NCI-H1092 treated with DMSO at 0.1 percent for 48 hours (cell line): ENCODE measurements around the gene PTPRN2.
"Not testable (repeated sequence)": the region's sequence is repeated elsewhere in the genome, so short reads cannot be mapped to it uniquely, and the experiment has no call there.

Experiments
- DNase-seq: peaks from one replicate; lab custom pipeline; 2025; lab: John Stamatoyannopoulos, UW

Gene PTPRN2

GRCh38 chr7:158228131-158228530 lies 359.5 kb downstream of the PTPRN2 start:
- DNase-seq, result no peak

- no peak for DNase-seq
Measured at GRCh38 chr7:158227258-158227984, 360.2 kb downstream of the PTPRN2 start.

- DNase-seq, result no peak
Measured at GRCh38 chr7:158216198-158216597, 371.4 kb downstream of the PTPRN2 start.

GRCh38 chr7:158209435-158209834 lies 378.2 kb downstream of the PTPRN2 start:
- DNase-seq, result no peak

GRCh38 chr7:158206341-158206740 lies 381.3 kb downstream of the PTPRN2 start:
- DNase-seq, result no peak

- no peak for DNase-seq
Measured at GRCh38 chr7:158204453-158204852, 383.2 kb downstream of the PTPRN2 start.

- not testable (repeated sequence) for DNase-seq
Measured at GRCh38 chr7:158203948-158204347, 383.7 kb downstream of the PTPRN2 start.

GRCh38 chr7:158194365-158194900 lies 393.2 kb downstream of the PTPRN2 start:
- DNase-seq, result no peak

GRCh38 chr7:158193446-158193845 lies 394.2 kb downstream of the PTPRN2 start:
- no peak for DNase-seq

- DNase-seq, result no peak
Measured at GRCh38 chr7:158192956-158193355, 394.7 kb downstream of the PTPRN2 start.

- DNase-seq, result no peak
Measured at GRCh38 chr7:158192184-158192835, 395.3 kb downstream of the PTPRN2 start.

- DNase-seq, result no peak
Measured at GRCh38 chr7:158191671-158192070, 396.0 kb downstream of the PTPRN2 start.

GRCh38 chr7:158190756-158191155 lies 396.9 kb downstream of the PTPRN2 start:
- DNase-seq, result no peak

- no peak for DNase-seq
Measured at GRCh38 chr7:158188676-158189075, 398.9 kb downstream of the PTPRN2 start.

- no peak for DNase-seq
Measured at GRCh38 chr7:158187694-158187994, 400.0 kb downstream of the PTPRN2 start.

- DNase-seq, result no peak
Measured at GRCh38 chr7:158186864-158187693, 400.5 kb downstream of the PTPRN2 start.

- no peak for DNase-seq
Measured at GRCh38 chr7:158186406-158186805, 401.2 kb downstream of the PTPRN2 start.

GRCh38 chr7:158185653-158186052 lies 402.0 kb downstream of the PTPRN2 start:
- no peak for DNase-seq

GRCh38 chr7:158183431-158183830 lies 404.2 kb downstream of the PTPRN2 start:
- no peak for DNase-seq

GRCh38 chr7:158176561-158177173 lies 411.0 kb downstream of the PTPRN2 start:
- no peak for DNase-seq

GRCh38 chr7:158175779-158176178 lies 411.8 kb downstream of the PTPRN2 start:
- no peak for DNase-seq

GRCh38 chr7:158174947-158175346 lies 412.7 kb downstream of the PTPRN2 start:
- no peak for DNase-seq
